AG04449 (cell line): ENCODE measurements around the gene ARID3B.

Source experiments
- CTCF ChIA-PET: fragments of 350-600 bp; formaldehyde crosslinking; extraction: SDS; loops from one replicate; lab custom pipeline; 2021; ENCODE audit warnings: antibody characterized with exemption; lab: Yijun Ruan, JAX
- POLR2A ChIA-PET: fragments of 400-600, 350-600 bp; formaldehyde crosslinking; extraction: SDS; loops from one replicate; lab custom pipeline; 2020; ENCODE audit warnings: antibody characterized with exemption, inconsistent platforms; lab: Yijun Ruan, JAX
- DNase-seq: peaks from one replicate; pipeline ENCODE4 v3.0.0-alpha.2; 2010; ENCODE audit warnings: low read depth, low spot score
- H3K4me3 ChIP-seq: 2 replicates; pipeline ENCODE4 v1.5.1; 2011; ENCODE audit warnings: low read depth, mild to moderate bottlenecking, control low read depth, low read length
- CTCF ChIP-seq: IDR thresholded peaks from one replicate; pipeline ENCODE4 v1.5.1; 2011; ENCODE audit warnings: mild to moderate bottlenecking, moderate library complexity, low read length, control low read depth, inconsistent platforms; ENCODE audit not compliant: insufficient read depth; ENCODE audit errors: missing control alignments

ARID3B gene

GRCh38 chr15:74584204-74584603 is 43.2 kb downstream of the ARID3B start:
- CTCF ChIA-PET: no interaction called here
- no peak for TF ChIP-seq CTCF

GRCh38 chr15:74584779-74585178 is 43.8 kb downstream of the ARID3B start:
- no peak overlapping the region for H3K4me3 ChIP-seq
- no peak for DNase-seq
- no peak for TF ChIP-seq CTCF
- CTCF ChIA-PET: no interaction called here
- POLR2A ChIA-PET: no interaction called here

More at GRCh38 chr15:74584204-74584603, 43.2 kb downstream of the ARID3B start:
- POLR2A ChIA-PET: no interaction called here
- DNase-seq: no peak
- H3K4me3 ChIP-seq: no peak overlapping the region

- DNase-seq: no peak
- POLR2A ChIA-PET: no interaction called here
Observed at GRCh38 chr15:74585191-74585590, 44.2 kb downstream of the ARID3B start.

GRCh38 chr15:74585857-74586256 is 44.8 kb downstream of the ARID3B start:
- no peak overlapping the region for H3K4me3 ChIP-seq
- ChIA-PET CTCF (no interaction called here), POLR2A (no interaction called here)
- DNase-seq: no peak
- TF ChIP-seq CTCF: no peak

More at GRCh38 chr15:74585191-74585590, 44.2 kb downstream of the ARID3B start:
- no peak for TF ChIP-seq CTCF
- H3K4me3 ChIP-seq: no peak overlapping the region
- CTCF ChIA-PET: no interaction called here

- no peak for TF ChIP-seq CTCF
- DNase-seq: no peak
- POLR2A ChIA-PET: no interaction called here
- H3K4me3 ChIP-seq: no peak overlapping the region
- CTCF ChIA-PET: interaction anchor here (1.0 to 1.8 kb wide), 3 partner anchors 9 to 18 kb away, joined by 3 to 5 read pairs (median 5); no protein-coding TSS in a partner anchor
Observed at GRCh38 chr15:74589826-74590225, 48.8 kb downstream of the ARID3B start.

- no peak for DNase-seq
- CTCF ChIA-PET: no interaction called here
- no peak for TF ChIP-seq CTCF
- H3K4me3 ChIP-seq: no peak overlapping the region
- POLR2A ChIA-PET: interaction anchor here (0.8 kb wide), 1 partner anchor 8 kb away, joined by 3 read pairs; no protein-coding TSS in a partner anchor
Observed at GRCh38 chr15:74592222-74592621, 51.2 kb downstream of the ARID3B start.
